Esophagus muscularis mucosa (tissue), 4 donors: ENCODE measurements around the gene TCERG1L.

Source experiments
- EP300 ChIP-seq: sonication (generic); formaldehyde crosslinking; IDR thresholded peaks from one replicate; pipeline ENCODE4 v1.6.1; 2017; ENCODE audit warnings: antibody characterized with exemption
- POLR2A ChIP-seq: fragments of 450-650 bp; IDR thresholded peaks from one replicate; pipeline ENCODE4 v1.6.1; 2017; ENCODE audit warnings: antibody characterized with exemption, moderate library complexity, mild to moderate bottlenecking, low read depth
- TF ChIP-seq, protein P1 (sequence below), 3 experiments: fragments of 200-600 bp in 2 of 3; fragments of 450-650 bp in 1 of 3; sonication (generic) in 2 of 3; IDR thresholded peaks; one replicate each; pipeline ENCODE4 v1.5.1; 2017 to 2019; ENCODE audit warnings: antibody characterized with exemption in 3 of 3, mild to moderate bottlenecking in 2 of 3, moderate library complexity in 1 of 3

DNA sequence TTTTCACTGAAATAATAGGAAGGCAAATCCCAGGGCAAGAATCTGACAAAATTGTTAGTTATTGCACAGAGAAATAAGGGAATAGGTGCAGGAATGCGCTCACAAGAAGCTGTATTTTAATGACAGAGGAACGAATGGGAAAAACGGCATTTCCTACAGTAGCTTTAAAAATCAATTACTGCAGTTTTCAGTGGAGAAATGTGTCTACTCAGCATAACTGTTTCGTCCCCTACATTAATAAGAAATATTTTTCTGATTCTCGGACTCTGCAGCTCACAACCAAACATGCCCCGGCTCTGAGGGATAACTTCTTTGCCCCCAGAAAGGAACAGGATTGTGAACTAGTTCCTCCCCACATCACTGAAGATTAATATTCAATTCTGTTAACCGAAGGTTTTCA, 44.9 kb upstream of the TCERG1L start:
- TF ChIP-seq POLR2A (no peak), EP300 (no peak)
- TF ChIP-seq, protein P1, sequence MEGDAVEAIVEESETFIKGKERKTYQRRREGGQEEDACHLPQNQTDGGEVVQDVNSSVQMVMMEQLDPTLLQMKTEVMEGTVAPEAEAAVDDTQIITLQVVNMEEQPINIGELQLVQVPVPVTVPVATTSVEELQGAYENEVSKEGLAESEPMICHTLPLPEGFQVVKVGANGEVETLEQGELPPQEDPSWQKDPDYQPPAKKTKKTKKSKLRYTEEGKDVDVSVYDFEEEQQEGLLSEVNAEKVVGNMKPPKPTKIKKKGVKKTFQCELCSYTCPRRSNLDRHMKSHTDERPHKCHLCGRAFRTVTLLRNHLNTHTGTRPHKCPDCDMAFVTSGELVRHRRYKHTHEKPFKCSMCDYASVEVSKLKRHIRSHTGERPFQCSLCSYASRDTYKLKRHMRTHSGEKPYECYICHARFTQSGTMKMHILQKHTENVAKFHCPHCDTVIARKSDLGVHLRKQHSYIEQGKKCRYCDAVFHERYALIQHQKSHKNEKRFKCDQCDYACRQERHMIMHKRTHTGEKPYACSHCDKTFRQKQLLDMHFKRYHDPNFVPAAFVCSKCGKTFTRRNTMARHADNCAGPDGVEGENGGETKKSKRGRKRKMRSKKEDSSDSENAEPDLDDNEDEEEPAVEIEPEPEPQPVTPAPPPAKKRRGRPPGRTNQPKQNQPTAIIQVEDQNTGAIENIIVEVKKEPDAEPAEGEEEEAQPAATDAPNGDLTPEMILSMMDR (IDR thresholded peaks at IDR 0.05) = no peak
